Measurements from ENCODE around the gene PLA2R1.
A peak's percentile ranks its signal among the peaks of the same experiment; 100 is the strongest.

The PLA2R1 gene

GRCh38 chr2:160028431-160029269 is 33.8 kb downstream of the PLA2R1 start:
- Histone ChIP-seq H3K27ac (ENCODE audit: low read length, poor library complexity, severe bottlenecking) (no peak overlapping the region), H2BK5ac (ENCODE audit: low read depth, low read length, poor library complexity, severe bottlenecking) (no peak overlapping the region), H3K27me3 (ENCODE audit: control insufficient read depth in 1 of 2, insufficient read depth in 1 of 2, low read length in 2 of 2) (no peaks in the 10 kb centered on the region), H2AK5ac (ENCODE audit: low read length, severe bottlenecking) (no peak overlapping the region), H3K79me1 (replicated peaks; ENCODE audit: low read length, poor library complexity, severe bottlenecking) (no peaks in the 10 kb centered on the region), H3K4me2 (ENCODE audit: low read length, poor library complexity, severe bottlenecking) (no peak overlapping the region), H3K9ac (ENCODE audit: low read length) (no peak overlapping the region), H2BK120ac (ENCODE audit: low read depth, low read length) (no peak overlapping the region), H3K9me3 (ENCODE audit: control insufficient read depth, low read length) (no peaks in the 10 kb centered on the region), H3K4ac (ENCODE audit: low read depth in 1 of 2, low read length in 2 of 2) (no peak overlapping the region), H3K4me3 (ENCODE audit: insufficient read depth in 1 of 2, low read depth in 1 of 2, low read length in 2 of 2) (no peak overlapping the region), H3K23ac (ENCODE audit: low read length in 2 of 2) (no peak overlapping the region), H2BK12ac (ENCODE audit: low read length in 2 of 2) (peak overlapping the region in 1 of 2 experiments; percentile 8), H3K18ac (ENCODE audit: low read depth in 1 of 2, low read length in 2 of 2) (no peak overlapping the region), H3K36me3 (ENCODE audit: control insufficient read depth in 1 of 2, insufficient read depth in 2 of 2, low read depth in 1 of 2, low read length in 2 of 2) (peaks cover 19 to 45% of the 10 kb centered on the region in 2 experiments), H2BK15ac (ENCODE audit: low read depth, poor library complexity, severe bottlenecking) (no peak overlapping the region), H3K14ac (ENCODE audit: low read length in 2 of 2) (no peak overlapping the region), H3K4me1 (ENCODE audit: control insufficient read depth, insufficient read depth, low read depth, low read length) (peaks cover 2% of the 10 kb centered on the region), H4K91ac (ENCODE audit: low read length) (no peak overlapping the region), H2AFZ (ENCODE audit: low read depth, low read length) (no peak overlapping the region), H4K8ac (ENCODE audit: low read length) (no peak overlapping the region)
- WGBS: 89% methylated on average over 8 of the region's 10 CpGs
- peak; percentile 45 for DNase-seq

GRCh38 chr2:160022162-160022561 is 40.3 kb downstream of the PLA2R1 start:
- H3K4me2 ChIP-seq (ENCODE audit: low read length, poor library complexity, severe bottlenecking): no peak overlapping the region
- no peaks in the 10 kb centered on the region for H3K79me1 ChIP-seq (replicated peaks; ENCODE audit: low read length, poor library complexity, severe bottlenecking)
- H3K9ac ChIP-seq (ENCODE audit: low read length): no peak overlapping the region
- no peak overlapping the region for H3K4ac ChIP-seq (ENCODE audit: low read depth in 1 of 2, low read length in 2 of 2)
- H3K36me3 ChIP-seq (ENCODE audit: control insufficient read depth in 1 of 2, insufficient read depth in 2 of 2, low read depth in 1 of 2, low read length in 2 of 2): peaks cover 17 to 80% of the 10 kb centered on the region in 2 experiments
- no peak overlapping the region for H2AK5ac ChIP-seq (ENCODE audit: low read length, severe bottlenecking)
- H2BK120ac ChIP-seq (ENCODE audit: low read depth, low read length): no peak overlapping the region
- H3K4me3 ChIP-seq (ENCODE audit: insufficient read depth in 1 of 2, low read depth in 1 of 2, low read length in 2 of 2): no peak overlapping the region
- H2BK12ac ChIP-seq (ENCODE audit: low read length in 2 of 2): no peak overlapping the region
- no peak overlapping the region for H3K14ac ChIP-seq (ENCODE audit: low read length in 2 of 2)
- whole genome bisulfite sequencing: 100% methylated on average over 1 of the region's 1 CpG
- no peak overlapping the region for H2BK5ac ChIP-seq (ENCODE audit: low read depth, low read length, poor library complexity, severe bottlenecking)
- no peak overlapping the region for H4K91ac ChIP-seq (ENCODE audit: low read length)
- no peak for DNase-seq
- H3K18ac ChIP-seq (ENCODE audit: low read depth in 1 of 2, low read length in 2 of 2): no peak overlapping the region
- no peak overlapping the region for H3K23ac ChIP-seq (ENCODE audit: low read length in 2 of 2)
- no peak overlapping the region for H2BK15ac ChIP-seq (ENCODE audit: low read depth, poor library complexity, severe bottlenecking)
- H3K9me3 ChIP-seq (ENCODE audit: control insufficient read depth, low read length): peaks cover 12% of the 10 kb centered on the region
- no peaks in the 10 kb centered on the region for H3K27me3 ChIP-seq (ENCODE audit: control insufficient read depth in 1 of 2, insufficient read depth in 1 of 2, low read length in 2 of 2)
- H2AFZ ChIP-seq (ENCODE audit: low read depth, low read length): no peak overlapping the region
- peaks cover 2% of the 10 kb centered on the region for H3K4me1 ChIP-seq (ENCODE audit: control insufficient read depth, insufficient read depth, low read depth, low read length)
- no peak overlapping the region for H3K27ac ChIP-seq (ENCODE audit: low read length, poor library complexity, severe bottlenecking)
- no peak overlapping the region for H4K8ac ChIP-seq (ENCODE audit: low read length)

GRCh38 chr2:160019374-160020090 is 42.9 kb downstream of the PLA2R1 start:
- H3K4me3 ChIP-seq (ENCODE audit: insufficient read depth in 1 of 2, low read depth in 1 of 2, low read length in 2 of 2): no peak overlapping the region
- no peak overlapping the region for H2BK12ac ChIP-seq (ENCODE audit: low read length in 2 of 2)
- H4K8ac ChIP-seq (ENCODE audit: low read length): no peak overlapping the region
- H3K4me1 ChIP-seq (ENCODE audit: control insufficient read depth, insufficient read depth, low read depth, low read length): peaks cover 2% of the 10 kb centered on the region
- no peak overlapping the region for H2BK15ac ChIP-seq (ENCODE audit: low read depth, poor library complexity, severe bottlenecking)
- 87% methylated on average over 2 of the region's 2 CpGs for WGBS
- H2BK5ac ChIP-seq (ENCODE audit: low read depth, low read length, poor library complexity, severe bottlenecking): no peak overlapping the region
- H3K4me2 ChIP-seq (ENCODE audit: low read length, poor library complexity, severe bottlenecking): no peak overlapping the region
- no peak overlapping the region for H2AFZ ChIP-seq (ENCODE audit: low read depth, low read length)
- H3K4ac ChIP-seq (ENCODE audit: low read depth in 1 of 2, low read length in 2 of 2): peak overlapping the region in 1 of 2 experiments; percentile 24
- no peaks in the 10 kb centered on the region for H3K27me3 ChIP-seq (ENCODE audit: control insufficient read depth in 1 of 2, insufficient read depth in 1 of 2, low read length in 2 of 2)
- peaks cover 15 to 85% of the 10 kb centered on the region in 2 experiments for H3K36me3 ChIP-seq (ENCODE audit: control insufficient read depth in 1 of 2, insufficient read depth in 2 of 2, low read depth in 1 of 2, low read length in 2 of 2)
- no peak overlapping the region for H3K27ac ChIP-seq (ENCODE audit: low read length, poor library complexity, severe bottlenecking)
- no peak overlapping the region for H3K23ac ChIP-seq (ENCODE audit: low read length in 2 of 2)
- H3K9ac ChIP-seq (ENCODE audit: low read length): no peak overlapping the region
- DNase-seq: no peak
- no peak overlapping the region for H2AK5ac ChIP-seq (ENCODE audit: low read length, severe bottlenecking)
- H4K91ac ChIP-seq (ENCODE audit: low read length): no peak overlapping the region
- no peak overlapping the region for H3K18ac ChIP-seq (ENCODE audit: low read depth in 1 of 2, low read length in 2 of 2)
- no peak overlapping the region for H3K14ac ChIP-seq (ENCODE audit: low read length in 2 of 2)
- H3K79me1 ChIP-seq (replicated peaks; ENCODE audit: low read length, poor library complexity, severe bottlenecking): no peaks in the 10 kb centered on the region
- H2BK120ac ChIP-seq (ENCODE audit: low read depth, low read length): no peak overlapping the region
- peaks cover 12% of the 10 kb centered on the region for H3K9me3 ChIP-seq (ENCODE audit: control insufficient read depth, low read length)

- Histone ChIP-seq H3K14ac (ENCODE audit: low read length in 2 of 2) (no peak overlapping the region), H2BK5ac (ENCODE audit: low read depth, low read length, poor library complexity, severe bottlenecking) (no peak overlapping the region), H3K27ac (ENCODE audit: low read length, poor library complexity, severe bottlenecking) (no peak overlapping the region), H3K23ac (ENCODE audit: low read length in 2 of 2) (no peak overlapping the region), H3K9ac (ENCODE audit: low read length) (no peak overlapping the region), H3K18ac (ENCODE audit: low read depth in 1 of 2, low read length in 2 of 2) (no peak overlapping the region), H3K4ac (ENCODE audit: low read depth in 1 of 2, low read length in 2 of 2) (no peak overlapping the region), H3K36me3 (ENCODE audit: control insufficient read depth in 1 of 2, insufficient read depth in 2 of 2, low read depth in 1 of 2, low read length in 2 of 2) (peaks cover 12 to 76% of the 10 kb centered on the region in 2 experiments), H4K91ac (ENCODE audit: low read length) (no peak overlapping the region), H3K4me2 (ENCODE audit: low read length, poor library complexity, severe bottlenecking) (no peak overlapping the region), H3K4me3 (ENCODE audit: insufficient read depth in 1 of 2, low read depth in 1 of 2, low read length in 2 of 2) (no peak overlapping the region), H4K8ac (ENCODE audit: low read length) (no peak overlapping the region), H3K27me3 (ENCODE audit: control insufficient read depth in 1 of 2, insufficient read depth in 1 of 2, low read length in 2 of 2) (no peaks in the 10 kb centered on the region), H3K4me1 (ENCODE audit: control insufficient read depth, insufficient read depth, low read depth, low read length) (peaks cover 2% of the 10 kb centered on the region), H3K9me3 (ENCODE audit: control insufficient read depth, low read length) (no peaks in the 10 kb centered on the region), H2BK120ac (ENCODE audit: low read depth, low read length) (no peak overlapping the region), H2AFZ (ENCODE audit: low read depth, low read length) (no peak overlapping the region), H2AK5ac (ENCODE audit: low read length, severe bottlenecking) (no peak overlapping the region), H2BK12ac (ENCODE audit: low read length in 2 of 2) (no peak overlapping the region), H2BK15ac (ENCODE audit: low read depth, poor library complexity, severe bottlenecking) (no peak overlapping the region), H3K79me1 (replicated peaks; ENCODE audit: low read length, poor library complexity, severe bottlenecking) (no peaks in the 10 kb centered on the region)
- 80% methylated on average over 5 of the region's 6 CpGs for WGBS
- DNase-seq: no peak
Measured at GRCh38 chr2:160015746-160016145, 46.7 kb downstream of the PLA2R1 start.
